NB4 (cell line): ENCODE measurements around the gene SPECC1L.

ENCODE experiments used
- CTCF ChIP-seq: IDR thresholded peaks from one replicate; pipeline ENCODE4 v1.5.1; 2012; ENCODE audit warnings: low read depth, low read length
- POLR2A ChIP-seq: IDR thresholded peaks from 2 replicates; pipeline ENCODE4 v1.6.1; 2011; ENCODE audit warnings: mild to moderate bottlenecking; ENCODE audit not compliant: insufficient read length; ENCODE audit errors: extremely low read depth

- TF ChIP-seq CTCF: no peak
- TF ChIP-seq POLR2A: no peak
These were observed 14.1 kb downstream of the SPECC1L start for GRCh38 chr22:24284747-24285203.
